H9 (cell line): ENCODE measurements around the gene ATF3. TPM values are rescaled to one million over a fixed set of nuclear protein-coding genes. Genes with fewer than 3 reads are reported as not detected.

ENCODE experiments used
- DNase-seq: peaks from one replicate; pipeline ENCODE4 v3.0.0-alpha.2; 2017
- H2AFZ ChIP-seq: one replicate; pipeline ENCODE4 v1.6.1; 2013; ENCODE audit warnings: mild to moderate bottlenecking, low read length, control low read depth, moderate library complexity
- H2AK5ac ChIP-seq: 2 replicates; pipeline ENCODE4 v1.6.1; 2013; ENCODE audit warnings: low read length, control low read depth, mixed read lengths; ENCODE audit not compliant: insufficient read length
- H2BK120ac ChIP-seq: one replicate; pipeline ENCODE4 v1.6.1; 2013; ENCODE audit warnings: low read depth, mild to moderate bottlenecking, low read length, control low read depth, inconsistent platforms; ENCODE audit not compliant: poor library complexity, severe bottlenecking
- H2BK12ac ChIP-seq: 2 replicates; pipeline ENCODE4 v1.6.1; 2013; ENCODE audit warnings: low read length, control low read depth, mixed read lengths, low read depth; ENCODE audit not compliant: insufficient read length
- H2BK15ac ChIP-seq: 2 replicates; pipeline ENCODE4 v1.6.1; 2013; ENCODE audit warnings: low read depth, low read length, control low read depth
- H2BK20ac ChIP-seq: one replicate; pipeline ENCODE4 v1.6.1; 2013; ENCODE audit warnings: low read depth, mild to moderate bottlenecking, low read length, control low read depth, inconsistent platforms; ENCODE audit not compliant: poor library complexity, severe bottlenecking
- H2BK5ac ChIP-seq: 2 replicates; pipeline ENCODE4 v1.6.1; 2013; ENCODE audit warnings: low read length, control low read depth, mixed read lengths; ENCODE audit not compliant: insufficient read length
- H3K14ac ChIP-seq: 2 replicates; pipeline ENCODE4 v1.6.1; 2013; ENCODE audit warnings: low read length, control low read depth; ENCODE audit not compliant: insufficient read depth
- H3K18ac ChIP-seq: 2 replicates; pipeline ENCODE4 v1.6.1; 2013; ENCODE audit warnings: low read depth, mild to moderate bottlenecking, mixed read lengths, low read length, control low read depth; ENCODE audit not compliant: insufficient read length
- H3K23ac ChIP-seq: 2 replicates; pipeline ENCODE4 v1.6.1; 2013; ENCODE audit warnings: low read length, control low read depth, mixed read lengths, low read depth; ENCODE audit not compliant: insufficient read length
- H3K23me2 ChIP-seq: 2 replicates; pipeline ENCODE4 v1.6.1; 2013; ENCODE audit warnings: low read depth, mild to moderate bottlenecking, mixed read lengths, low read length, control low read depth; ENCODE audit not compliant: insufficient read length, poor library complexity, severe bottlenecking
- H3K27ac ChIP-seq: 2 replicates; pipeline ENCODE4 v1.5.1; 2013; ENCODE audit warnings: low read length, control low read depth, mixed read lengths, low read depth; ENCODE audit not compliant: insufficient read length
- H3K27me3 ChIP-seq: 2 replicates; pipeline ENCODE4 v1.6.1; 2013; ENCODE audit warnings: low read length, control low read depth, inconsistent platforms; ENCODE audit not compliant: insufficient read depth
- H3K4ac ChIP-seq: 2 replicates; pipeline ENCODE4 v1.6.1; 2013; ENCODE audit warnings: low read depth, mild to moderate bottlenecking, control low read depth, inconsistent platforms, low read length, moderate library complexity
- H3K4me1 ChIP-seq: 2 replicates; pipeline ENCODE4 v1.6.1; 2013; ENCODE audit warnings: low read length, control low read depth, inconsistent platforms; ENCODE audit not compliant: insufficient read depth
- H3K4me2 ChIP-seq: 2 replicates; pipeline ENCODE4 v1.6.1; 2013; ENCODE audit warnings: low read length, control low read depth, mixed read lengths; ENCODE audit not compliant: insufficient read length, insufficient read depth
- H3K56ac ChIP-seq: 2 replicates; pipeline ENCODE4 v1.6.1; 2013; ENCODE audit warnings: low read depth, mild to moderate bottlenecking, mixed read lengths, low read length, control low read depth; ENCODE audit not compliant: insufficient read length
- H3K79me1 ChIP-seq: 2 replicates; pipeline ENCODE4 v1.6.1; 2013; ENCODE audit warnings: low read depth, mild to moderate bottlenecking, moderate library complexity, low read length, control low read depth, inconsistent platforms; ENCODE audit not compliant: insufficient read depth, poor library complexity, severe bottlenecking
- H3K79me2 ChIP-seq: 2 replicates; pipeline ENCODE4 v1.6.1; 2013; ENCODE audit warnings: low read length, control low read depth, inconsistent platforms; ENCODE audit not compliant: insufficient read depth
- H3K9ac ChIP-seq: 2 replicates; pipeline ENCODE4 v1.6.1; 2013; ENCODE audit warnings: low read length, control low read depth, mixed read lengths; ENCODE audit not compliant: insufficient read length; ENCODE audit errors: extremely low read depth
- H3K9me3 ChIP-seq: one replicate; pipeline ENCODE4 v1.6.1; 2013; ENCODE audit warnings: low read depth, low read length, inconsistent platforms; ENCODE audit not compliant: control insufficient read depth
- H3T11ph ChIP-seq: one replicate; pipeline ENCODE4 v1.6.1; 2013; ENCODE audit warnings: mild to moderate bottlenecking, low read length, control low read depth, inconsistent platforms
- H4K20me1 ChIP-seq: one replicate; pipeline ENCODE4 v1.6.1; 2013; ENCODE audit not compliant: control insufficient read depth, insufficient read length, insufficient read depth
- H4K5ac ChIP-seq: 2 replicates; pipeline ENCODE4 v1.6.1; 2013; ENCODE audit warnings: low read depth, mild to moderate bottlenecking, mixed read lengths, low read length, control low read depth; ENCODE audit not compliant: insufficient read length
- H4K8ac ChIP-seq: replicated peaks from 2 replicates; pipeline ENCODE4 v1.6.1; 2013; ENCODE audit warnings: low read length, control low read depth, mixed read lengths, low read depth; ENCODE audit not compliant: insufficient read length
- H4K91ac ChIP-seq: 2 replicates; pipeline ENCODE4 v1.6.1; 2013; ENCODE audit warnings: low read depth, mild to moderate bottlenecking, moderate library complexity, mixed read lengths, low read length, control low read depth; ENCODE audit not compliant: insufficient read length
- H3K27ac Mint-ChIP-seq, 3 experiments: 2 replicates in 2 of 3; 3 replicates in 1 of 3; pipeline ENCODE4 v1.8.0; 2020 to 2021; ENCODE audit warnings: mixed read lengths in 3 of 3, mild to moderate bottlenecking in 1 of 3, moderate library complexity in 1 of 3
- H3K27me3 Mint-ChIP-seq: 2 replicates; pipeline ENCODE4 v1.8.0; 2021; ENCODE audit warnings: low read depth, mild to moderate bottlenecking, moderate library complexity, mixed read lengths
- H3K36me3 Mint-ChIP-seq, 3 experiments: 2 replicates in 2 of 3; 3 replicates in 1 of 3; pipeline ENCODE4 v1.8.0; 2020 to 2021; ENCODE audit warnings: low read depth in 3 of 3, mixed read lengths in 3 of 3; ENCODE audit not compliant: insufficient read depth in 1 of 3
- H3K4me1 Mint-ChIP-seq, 2 experiments: 2 replicates each; pipeline ENCODE4 v1.8.0; 2020; ENCODE audit warnings: mixed read lengths in 2 of 2
- H3K4me3 Mint-ChIP-seq, 2 experiments: 2 replicates in 1 of 2; 3 replicates in 1 of 2; pipeline ENCODE4 v1.8.0; 2020 to 2021; ENCODE audit warnings: mild to moderate bottlenecking in 2 of 2, mixed read lengths in 2 of 2, moderate library complexity in 1 of 2
- H3K9me3 Mint-ChIP-seq, 2 experiments: 2 replicates in 1 of 2; 3 replicates in 1 of 2; pipeline ENCODE4 v1.8.0; 2020; ENCODE audit warnings: mild to moderate bottlenecking in 2 of 2, mixed read lengths in 2 of 2, moderate library complexity in 1 of 2
- WGBS: extraction: QIAGEN DNeasy Blood & Tissue Kit; methylation state at CpG from one replicate; pipeline ENCODE4 v1.1.7; 2013; ENCODE audit warnings: missing lambda C conversion rate, low lambda C conversion rate, mixed read lengths; ENCODE audit not compliant: insufficient read length; ENCODE audit errors: extremely low coverage; 5-methylcytosine and 5-hydroxymethylcytosine counted together
- total RNA-seq: library from RNA; stranded (reverse); gene quantifications from 2 replicates; pipeline ENCODE4 v1.2.1, GENCODE V29; 2021
- TF ChIP-seq, protein P1 (sequence below): fragments of 200-600 bp; sonication (generic); conservative IDR thresholded peaks from 3 replicates; pipeline ENCODE4 v1.8.0; 2021; ENCODE audit warnings: antibody characterized with exemption, mild to moderate bottlenecking

Gene ATF3
- total RNA-seq, 1 experiment from 2014 or later = 14.7 TPM

GRCh38 chr1:212584092-212584886, 24.3 kb upstream of the ATF3 start:
- WGBS = no CpG with 5 or more reads among the region's 5 CpGs
- Mint-ChIP-seq H3K4me3 (no peak overlapping the region), H3K36me3 (no peaks in the 10 kb centered on the region), H3K27me3 (peaks cover 7% of the 10 kb centered on the region), H3K27ac (no peak overlapping the region; a peak in 1 of 7 replicates), H3K9me3 (no peaks in the 10 kb centered on the region), H3K4me1 (peaks cover 18 to 24% of the 10 kb centered on the region in 2 experiments)
- H3K27me3 ChIP-seq = no peaks in the 10 kb centered on the region
- H4K20me1 ChIP-seq = no peaks in the 10 kb centered on the region
- no peak overlapping the region for H3K18ac ChIP-seq
- H3K9me3 ChIP-seq = no peaks in the 10 kb centered on the region
- no peak overlapping the region for H3K27ac ChIP-seq
- H3K79me1 ChIP-seq = no peaks in the 10 kb centered on the region
- no peak overlapping the region for H3K4ac ChIP-seq
- no peak overlapping the region for H3K56ac ChIP-seq
- no peak overlapping the region for H2BK5ac ChIP-seq
- H3T11ph ChIP-seq = no peak overlapping the region
- H2BK120ac ChIP-seq = no peak overlapping the region
- H3K23ac ChIP-seq = no peak overlapping the region
- no peak overlapping the region for H4K91ac ChIP-seq
- no peaks in the 10 kb centered on the region for H3K4me1 ChIP-seq
- H4K5ac ChIP-seq = no peak overlapping the region
- no peaks in the 10 kb centered on the region for H3K23me2 ChIP-seq
- H2BK15ac ChIP-seq = no peak overlapping the region
- DNase-seq = no peak
- TF ChIP-seq, protein P1, sequence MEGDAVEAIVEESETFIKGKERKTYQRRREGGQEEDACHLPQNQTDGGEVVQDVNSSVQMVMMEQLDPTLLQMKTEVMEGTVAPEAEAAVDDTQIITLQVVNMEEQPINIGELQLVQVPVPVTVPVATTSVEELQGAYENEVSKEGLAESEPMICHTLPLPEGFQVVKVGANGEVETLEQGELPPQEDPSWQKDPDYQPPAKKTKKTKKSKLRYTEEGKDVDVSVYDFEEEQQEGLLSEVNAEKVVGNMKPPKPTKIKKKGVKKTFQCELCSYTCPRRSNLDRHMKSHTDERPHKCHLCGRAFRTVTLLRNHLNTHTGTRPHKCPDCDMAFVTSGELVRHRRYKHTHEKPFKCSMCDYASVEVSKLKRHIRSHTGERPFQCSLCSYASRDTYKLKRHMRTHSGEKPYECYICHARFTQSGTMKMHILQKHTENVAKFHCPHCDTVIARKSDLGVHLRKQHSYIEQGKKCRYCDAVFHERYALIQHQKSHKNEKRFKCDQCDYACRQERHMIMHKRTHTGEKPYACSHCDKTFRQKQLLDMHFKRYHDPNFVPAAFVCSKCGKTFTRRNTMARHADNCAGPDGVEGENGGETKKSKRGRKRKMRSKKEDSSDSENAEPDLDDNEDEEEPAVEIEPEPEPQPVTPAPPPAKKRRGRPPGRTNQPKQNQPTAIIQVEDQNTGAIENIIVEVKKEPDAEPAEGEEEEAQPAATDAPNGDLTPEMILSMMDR = no peak
- H2AFZ ChIP-seq = no peak overlapping the region
- no peak overlapping the region for H3K9ac ChIP-seq
- no peak overlapping the region for H3K4me2 ChIP-seq
- H3K79me2 ChIP-seq = no peaks in the 10 kb centered on the region
- H2BK12ac ChIP-seq = no peak overlapping the region
- H4K8ac ChIP-seq = no peak overlapping the region
- no peak overlapping the region for H3K14ac ChIP-seq
- H2BK20ac ChIP-seq = no peak overlapping the region
- no peak overlapping the region for H2AK5ac ChIP-seq
